Subcutaneous adipose tissue (tissue), 4 donors: Measurements from ENCODE around the gene CRADD. TPM values are rescaled to one million over a fixed set of nuclear protein-coding genes. Genes with fewer than 3 reads are reported as not detected.

Experiments used
- total RNA-seq, 4 donors: library from RNA; depleted of rRNA; stranded (reverse); fragments of >200 nt; gene quantifications; one replicate each; pipeline ENCODE4 v1.1.0, GENCODE V29; 2016
- TF ChIP-seq, protein P1 (sequence below): fragments of 450-650 bp; IDR thresholded peaks from one replicate; pipeline ENCODE4 v1.5.1; 2016; ENCODE audit warnings: low read depth, mild to moderate bottlenecking, control low read depth, antibody characterized with exemption, moderate library complexity

CRADD gene
- total RNA-seq, 4 donors from 2014 or later, result 22.5 to 43.7 (median 39.3) TPM

DNA sequence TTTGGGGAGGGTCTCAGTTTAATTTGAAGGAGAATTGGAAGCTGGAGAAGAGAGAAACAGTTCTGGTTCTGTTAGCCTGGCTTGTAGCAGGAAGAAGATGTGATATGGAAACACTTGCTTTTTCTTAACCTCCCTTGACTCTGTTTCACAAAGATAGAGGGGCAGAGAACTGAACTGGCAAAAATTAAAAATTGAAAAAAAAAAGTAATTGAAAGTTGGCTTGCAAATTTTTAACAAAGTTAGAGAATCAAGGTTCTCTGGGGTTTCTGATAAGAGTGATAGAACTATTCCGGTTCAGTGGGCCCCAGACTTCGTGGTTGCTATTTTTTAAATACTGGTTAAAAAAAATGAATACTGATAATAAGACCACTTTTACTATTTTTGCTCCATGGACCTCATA lies 2.8 kb downstream of the CRADD start:
- TF ChIP-seq, protein P1, sequence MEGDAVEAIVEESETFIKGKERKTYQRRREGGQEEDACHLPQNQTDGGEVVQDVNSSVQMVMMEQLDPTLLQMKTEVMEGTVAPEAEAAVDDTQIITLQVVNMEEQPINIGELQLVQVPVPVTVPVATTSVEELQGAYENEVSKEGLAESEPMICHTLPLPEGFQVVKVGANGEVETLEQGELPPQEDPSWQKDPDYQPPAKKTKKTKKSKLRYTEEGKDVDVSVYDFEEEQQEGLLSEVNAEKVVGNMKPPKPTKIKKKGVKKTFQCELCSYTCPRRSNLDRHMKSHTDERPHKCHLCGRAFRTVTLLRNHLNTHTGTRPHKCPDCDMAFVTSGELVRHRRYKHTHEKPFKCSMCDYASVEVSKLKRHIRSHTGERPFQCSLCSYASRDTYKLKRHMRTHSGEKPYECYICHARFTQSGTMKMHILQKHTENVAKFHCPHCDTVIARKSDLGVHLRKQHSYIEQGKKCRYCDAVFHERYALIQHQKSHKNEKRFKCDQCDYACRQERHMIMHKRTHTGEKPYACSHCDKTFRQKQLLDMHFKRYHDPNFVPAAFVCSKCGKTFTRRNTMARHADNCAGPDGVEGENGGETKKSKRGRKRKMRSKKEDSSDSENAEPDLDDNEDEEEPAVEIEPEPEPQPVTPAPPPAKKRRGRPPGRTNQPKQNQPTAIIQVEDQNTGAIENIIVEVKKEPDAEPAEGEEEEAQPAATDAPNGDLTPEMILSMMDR, result no peak

DNA sequence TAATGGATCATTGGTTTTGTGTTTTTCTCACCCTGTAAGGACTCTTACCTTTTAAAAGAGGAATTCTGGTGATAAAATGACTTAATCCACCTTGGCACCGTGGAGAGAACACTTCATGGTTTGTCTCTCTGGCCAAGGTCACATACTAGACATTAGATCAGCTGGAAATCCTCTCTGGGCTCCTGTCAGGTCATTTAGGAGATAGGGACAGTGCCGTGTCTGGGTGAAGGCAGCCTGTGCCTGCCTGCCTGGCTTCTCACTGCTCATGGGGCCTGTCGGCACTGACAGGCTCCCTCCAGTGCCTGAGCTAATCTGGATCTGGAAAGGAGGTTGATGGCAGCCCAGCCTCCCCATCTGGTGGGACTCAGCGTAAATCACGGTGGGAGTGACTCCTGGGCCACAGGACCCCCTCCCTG lies 5.7 kb downstream of the CRADD start:
- TF ChIP-seq, protein P1, result no peak

DNA sequence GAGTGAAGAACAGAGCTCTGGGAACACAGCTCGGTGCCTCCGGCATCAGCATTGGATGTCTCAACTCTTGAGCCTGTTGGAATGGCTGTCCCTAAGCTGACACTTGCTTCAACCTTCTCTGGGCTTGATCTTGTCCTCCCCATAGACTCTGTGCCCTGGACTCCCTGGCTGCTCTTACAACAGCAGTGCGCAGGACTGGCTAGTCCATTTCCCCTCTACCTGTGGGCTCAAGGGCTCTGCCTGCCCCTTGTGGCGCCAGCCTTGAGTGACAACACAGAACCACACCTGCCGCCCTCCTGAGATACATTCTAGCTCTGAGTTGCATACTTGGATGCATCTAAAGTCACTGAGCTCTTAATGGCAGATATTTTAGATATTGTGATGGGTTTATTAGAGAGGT lies 6.2 kb downstream of the CRADD start:
- TF ChIP-seq, protein P1, result no peak

DNA sequence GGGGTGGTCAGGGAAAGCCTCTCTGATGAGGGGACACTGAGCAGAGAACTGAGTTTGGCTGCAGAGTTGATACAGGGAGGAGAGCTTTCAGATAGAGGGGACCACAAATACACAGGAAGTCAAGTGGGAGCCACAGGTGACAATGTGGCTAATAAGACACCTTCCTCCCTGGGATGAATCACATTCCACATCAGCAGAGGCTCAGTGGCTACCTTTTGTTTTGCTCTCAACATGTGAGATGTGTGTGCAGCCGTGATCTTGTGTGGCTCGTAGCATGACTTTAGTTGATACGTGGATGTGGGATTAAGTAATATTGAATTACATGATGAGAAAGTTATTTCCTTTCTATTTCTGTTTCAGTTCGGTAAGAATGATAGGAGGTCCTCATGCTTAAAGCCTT lies 7.5 kb downstream of the CRADD start:
- TF ChIP-seq, protein P1, result no peak

DNA sequence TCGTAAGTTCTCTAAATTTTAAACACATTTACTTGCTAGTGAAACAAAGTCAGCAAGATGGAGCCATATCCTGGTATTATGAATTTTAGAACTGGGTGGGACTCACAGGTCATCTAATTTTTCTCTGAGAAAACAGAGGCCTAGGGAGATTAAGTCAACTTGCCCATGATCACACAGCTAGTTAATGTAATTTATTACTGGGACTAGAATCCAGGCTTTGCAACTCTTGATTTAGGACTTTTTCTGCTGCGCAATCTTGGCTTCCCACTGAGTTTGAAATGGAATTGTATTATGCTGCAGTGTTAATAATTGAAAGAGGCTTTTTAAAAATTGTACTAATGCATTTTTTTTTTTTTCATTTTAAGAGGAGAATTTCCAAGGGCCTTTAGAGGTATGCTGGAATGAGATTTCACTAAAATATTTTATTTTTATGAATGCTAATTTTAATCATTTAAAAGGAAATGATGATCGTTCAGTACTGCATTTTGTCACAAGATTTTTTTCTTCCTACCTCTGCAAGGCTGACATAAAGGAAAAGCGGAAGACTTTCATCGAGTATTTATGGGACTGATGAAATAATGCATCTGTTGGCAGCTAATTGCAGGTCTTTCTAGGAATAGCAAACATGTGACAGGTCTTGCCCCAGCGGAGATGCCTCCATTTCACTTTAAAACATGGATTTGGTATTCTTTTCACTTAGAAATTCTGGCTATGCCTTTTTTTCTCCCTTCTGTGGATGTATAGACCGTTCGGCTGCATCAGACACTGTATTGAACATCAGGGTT lies 9.6 kb downstream of the CRADD start:
- TF ChIP-seq, protein P1, result no peak

DNA sequence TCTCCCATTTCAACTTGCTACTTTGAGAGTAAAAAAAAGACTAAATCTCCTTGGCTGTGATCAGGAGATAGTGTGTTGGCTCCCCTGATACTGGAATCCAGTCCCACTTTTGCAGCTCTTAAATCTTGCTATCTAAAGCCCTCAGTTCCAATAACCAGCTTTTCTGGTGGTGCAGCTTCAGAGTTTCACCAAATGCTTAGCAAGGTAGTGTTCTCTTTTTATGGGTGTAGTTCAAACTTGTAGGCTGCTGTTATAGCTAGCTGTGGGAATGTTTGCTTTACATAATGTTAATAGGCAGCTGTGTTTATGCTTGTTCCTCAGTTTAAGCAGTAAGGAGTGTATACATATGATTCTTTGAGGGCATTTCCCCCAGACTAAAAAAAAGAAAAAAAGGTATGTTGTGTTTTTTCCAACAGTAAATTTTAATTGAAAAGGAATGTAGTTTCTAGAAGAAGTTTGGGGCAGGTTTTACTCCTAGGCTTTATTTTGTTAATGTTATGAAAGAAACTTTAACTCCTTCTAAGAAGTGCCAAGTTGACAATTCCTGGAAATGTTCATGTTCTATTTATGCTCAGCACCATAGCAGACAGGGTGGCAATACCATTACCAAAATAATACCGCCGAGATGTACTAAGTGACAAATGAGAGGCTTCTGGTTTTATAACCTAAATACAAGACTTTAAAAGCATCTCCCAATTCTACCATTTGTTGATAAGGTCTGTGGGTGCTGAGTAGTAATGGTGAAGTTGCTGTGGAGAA lies 12.1 kb downstream of the CRADD start:
- TF ChIP-seq, protein P1, result no peak

DNA sequence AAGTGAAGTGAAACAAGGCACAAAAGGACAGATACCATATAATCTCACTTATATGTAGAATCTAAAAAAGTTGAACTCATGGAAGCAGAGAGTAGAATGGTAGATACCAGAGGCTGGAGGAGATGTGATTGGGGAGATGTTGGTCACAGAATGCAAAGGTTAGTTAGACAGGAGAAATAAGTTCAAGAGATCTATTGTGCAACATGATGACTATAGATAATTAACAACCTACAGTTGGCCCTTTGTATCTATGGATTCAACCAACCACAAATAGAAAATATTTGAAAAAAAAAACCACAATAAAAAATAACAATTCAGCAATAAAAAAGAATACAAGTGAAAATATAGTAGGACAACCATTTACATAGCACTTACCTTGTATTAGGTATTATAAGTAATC lies 19.3 kb downstream of the CRADD start:
- TF ChIP-seq, protein P1, result no peak
